Endothelial cell (in vitro differentiated cells): Measurements from ENCODE around the gene PPP6R1. TPM values are rescaled to one million over a fixed set of nuclear protein-coding genes. Genes with fewer than 3 reads are reported as not detected.
A peak's percentile ranks its signal among the peaks of the same experiment; 100 is the strongest.

Experiments used
- DNase-seq: peaks from one replicate; pipeline ENCODE4 v3.0.0; 2021; ENCODE audit warnings: low spot score
- H3K27ac Mint-ChIP-seq: one replicate; pipeline ENCODE4 v1.8.0; 2021; ENCODE audit warnings: mixed read lengths, inconsistent platforms; ENCODE audit not compliant: unreplicated experiment
- H3K27me3 Mint-ChIP-seq: one replicate; pipeline ENCODE4 v1.8.0; 2021; ENCODE audit warnings: mild to moderate bottlenecking, moderate library complexity, mixed read lengths, inconsistent platforms; ENCODE audit not compliant: unreplicated experiment
- H3K36me3 Mint-ChIP-seq: one replicate; pipeline ENCODE4 v1.8.0; 2021; ENCODE audit warnings: mild to moderate bottlenecking, low read depth, mixed read lengths, inconsistent platforms; ENCODE audit not compliant: unreplicated experiment
- H3K4me1 Mint-ChIP-seq: one replicate; pipeline ENCODE4 v1.8.0; 2021; ENCODE audit warnings: mild to moderate bottlenecking, mixed read lengths, inconsistent platforms; ENCODE audit not compliant: unreplicated experiment
- H3K4me3 Mint-ChIP-seq: one replicate; pipeline ENCODE4 v1.8.0; 2021; ENCODE audit warnings: mild to moderate bottlenecking, mixed read lengths, inconsistent platforms; ENCODE audit not compliant: unreplicated experiment
- H3K9me3 Mint-ChIP-seq: one replicate; pipeline ENCODE4 v1.8.0; 2021; ENCODE audit warnings: mixed read lengths, inconsistent platforms; ENCODE audit not compliant: unreplicated experiment
- total RNA-seq: library from RNA; stranded (reverse); fragmentation: NEBNext Ultra II Directional; extraction: Animal tissue kit (Norgen Biotek cat#: 25700); gene quantifications from one replicate; pipeline ENCODE4 v1.2.1, GENCODE V29; 2021; ENCODE audit not compliant: unreplicated experiment
- TF ChIP-seq, protein P1 (sequence below): fragments of 200-600 bp; sonication (generic); IDR thresholded peaks from one replicate; pipeline ENCODE4 v1.5.0; 2021; ENCODE audit warnings: antibody characterized with exemption; ENCODE audit not compliant: unreplicated experiment

PPP6R1 gene
- total RNA-seq, 1 donor from 2014 or later, result 65.6 TPM

DNA sequence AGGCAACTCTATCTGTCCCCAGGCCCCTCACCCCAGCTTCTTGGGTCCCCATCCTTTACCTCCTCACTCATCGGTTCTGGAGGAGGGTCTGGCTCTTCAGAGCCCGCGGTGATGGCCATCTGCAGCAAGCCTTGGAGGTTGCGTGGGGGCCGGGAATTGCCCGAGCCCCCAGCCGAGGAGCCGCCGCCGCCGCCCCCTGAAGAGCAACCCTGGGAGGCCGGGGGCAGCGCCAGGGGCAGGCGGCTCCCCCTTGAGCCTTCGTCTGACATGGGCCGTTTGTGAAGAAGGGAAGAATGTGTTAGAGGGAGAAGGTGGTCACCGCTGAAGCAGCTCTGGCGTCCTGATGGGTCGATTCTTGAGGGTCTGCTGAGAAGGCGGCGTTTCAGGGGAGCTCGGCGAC lies 20.5 kb upstream of the PPP6R1 start:
- TF ChIP-seq, protein P1, sequence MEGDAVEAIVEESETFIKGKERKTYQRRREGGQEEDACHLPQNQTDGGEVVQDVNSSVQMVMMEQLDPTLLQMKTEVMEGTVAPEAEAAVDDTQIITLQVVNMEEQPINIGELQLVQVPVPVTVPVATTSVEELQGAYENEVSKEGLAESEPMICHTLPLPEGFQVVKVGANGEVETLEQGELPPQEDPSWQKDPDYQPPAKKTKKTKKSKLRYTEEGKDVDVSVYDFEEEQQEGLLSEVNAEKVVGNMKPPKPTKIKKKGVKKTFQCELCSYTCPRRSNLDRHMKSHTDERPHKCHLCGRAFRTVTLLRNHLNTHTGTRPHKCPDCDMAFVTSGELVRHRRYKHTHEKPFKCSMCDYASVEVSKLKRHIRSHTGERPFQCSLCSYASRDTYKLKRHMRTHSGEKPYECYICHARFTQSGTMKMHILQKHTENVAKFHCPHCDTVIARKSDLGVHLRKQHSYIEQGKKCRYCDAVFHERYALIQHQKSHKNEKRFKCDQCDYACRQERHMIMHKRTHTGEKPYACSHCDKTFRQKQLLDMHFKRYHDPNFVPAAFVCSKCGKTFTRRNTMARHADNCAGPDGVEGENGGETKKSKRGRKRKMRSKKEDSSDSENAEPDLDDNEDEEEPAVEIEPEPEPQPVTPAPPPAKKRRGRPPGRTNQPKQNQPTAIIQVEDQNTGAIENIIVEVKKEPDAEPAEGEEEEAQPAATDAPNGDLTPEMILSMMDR, result no peak
- no peaks in the 10 kb centered on the region for H3K9me3 Mint-ChIP-seq
- DNase-seq, result no peak
- peaks cover 22% of the 10 kb centered on the region for H3K27me3 Mint-ChIP-seq
- peak overlapping the region; percentile 95 for H3K4me3 Mint-ChIP-seq
- H3K4me1 Mint-ChIP-seq, result peaks cover 7% of the 10 kb centered on the region
- H3K36me3 Mint-ChIP-seq, result peaks cover 8% of the 10 kb centered on the region
- H3K27ac Mint-ChIP-seq, result peak overlapping the region; percentile 98

- H3K36me3 Mint-ChIP-seq, result peaks cover 8% of the 10 kb centered on the region
- H3K27me3 Mint-ChIP-seq, result peaks cover 25% of the 10 kb centered on the region
- H3K4me1 Mint-ChIP-seq, result peaks cover 7% of the 10 kb centered on the region
- TF ChIP-seq, protein P1, result no peak
- H3K9me3 Mint-ChIP-seq, result no peaks in the 10 kb centered on the region
- no peak for DNase-seq
- no peak overlapping the region for H3K27ac Mint-ChIP-seq
- H3K4me3 Mint-ChIP-seq, result peak overlapping the region; percentile 80
Measured at GRCh38 chr19:55278391-55279135, 19.7 kb upstream of the PPP6R1 start.

- H3K27me3 Mint-ChIP-seq, result peaks cover 21% of the 10 kb centered on the region
- H3K9me3 Mint-ChIP-seq, result no peaks in the 10 kb centered on the region
- H3K4me3 Mint-ChIP-seq, result peak overlapping the region; percentile 78
- DNase-seq, result no peak
- H3K27ac Mint-ChIP-seq, result no peak overlapping the region
- peaks cover 8% of the 10 kb centered on the region for H3K36me3 Mint-ChIP-seq
- TF ChIP-seq, protein P1, result no peak
- H3K4me1 Mint-ChIP-seq, result peaks cover 7% of the 10 kb centered on the region
Measured at GRCh38 chr19:55277494-55277893, 18.7 kb upstream of the PPP6R1 start.

DNA sequence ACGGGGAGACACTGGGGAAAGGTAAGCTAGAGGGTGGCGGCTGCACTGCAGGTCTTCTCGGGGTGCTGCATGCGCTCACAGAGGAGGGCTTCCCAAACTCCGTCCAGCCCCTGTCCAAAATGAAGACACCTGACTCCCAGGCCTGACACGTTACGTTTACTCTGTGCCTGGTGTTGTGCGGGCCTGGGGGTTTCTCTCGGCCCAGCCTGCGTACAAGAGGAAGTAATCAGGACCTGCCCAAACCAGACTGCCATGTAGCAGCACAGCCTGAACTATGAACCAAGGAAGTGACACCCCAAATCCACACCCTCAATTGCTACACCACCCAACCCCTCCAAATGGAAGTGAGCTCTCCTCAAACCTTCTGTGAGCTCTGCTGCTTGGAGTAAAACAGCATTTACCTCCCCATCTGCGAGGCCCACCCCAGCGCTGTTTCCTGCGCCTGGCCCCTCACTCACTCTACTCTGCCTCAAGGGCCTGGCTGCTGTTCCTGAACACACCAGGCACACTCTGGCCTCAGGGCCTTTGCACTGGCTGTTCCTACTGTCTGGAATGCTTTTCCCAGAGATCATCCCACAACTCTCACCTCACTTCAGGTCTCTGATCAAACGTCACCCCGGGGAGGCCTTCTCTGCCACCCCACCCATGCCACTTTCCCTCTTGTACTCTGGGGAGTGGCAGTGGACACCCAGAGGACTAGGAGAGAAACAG lies 18.1 kb upstream of the PPP6R1 start:
- Mint-ChIP-seq H3K27me3 (peaks cover 21% of the 10 kb centered on the region), H3K4me3 (peak overlapping the region; percentile 78), H3K4me1 (peaks cover 7% of the 10 kb centered on the region), H3K9me3 (no peaks in the 10 kb centered on the region), H3K36me3 (peaks cover 13% of the 10 kb centered on the region), H3K27ac (no peak overlapping the region)
- TF ChIP-seq, protein P1, result no peak
- no peak for DNase-seq
